ENCODE measurements around the gene ATP6V0B. TPM values are rescaled to one million over a fixed set of nuclear protein-coding genes. Genes with fewer than 3 reads are reported as not detected.

ATP6V0B gene
- total RNA-seq, 1 experiment from 2014 or later: 241 TPM

GRCh38 chr1:43968348-43968948 is 6.3 kb upstream of the ATP6V0B start:
- H3K9me2 ChIP-seq (replicated peaks; ENCODE audit: low read length): no peaks in the 10 kb centered on the region
- peaks cover 9% of the 10 kb centered on the region for H3K4me1 ChIP-seq (ENCODE audit: insufficient read depth, low read length)
- H2AFZ ChIP-seq (ENCODE audit: low read length): no peak overlapping the region
- H3F3A ChIP-seq (ENCODE audit: low read length, unreplicated experiment): no peaks in the 10 kb centered on the region
- ATAC-seq (no peak), DNase-seq (peak; percentile 44)
- H4K20me1 ChIP-seq (ENCODE audit: low read length): no peaks in the 10 kb centered on the region
- H3K9me3 ChIP-seq (ENCODE audit: low read length): no peaks in the 10 kb centered on the region
- no peak overlapping the region for H3K4me2 ChIP-seq (ENCODE audit: low read length)
- intact Hi-C loops (cut with micrococcal nuclease): loop anchor here (2.0 kb wide), 1 partner anchor 22 kb away; the partner anchor contains the start of gene IPO13
- H3K27ac ChIP-seq (ENCODE audit: low read length): no peak overlapping the region
- POLR2A ChIA-PET (ENCODE audit: unreplicated experiment): no interaction called here
- H3K27me3 ChIP-seq (ENCODE audit: low read length): no peaks in the 10 kb centered on the region
- no TSS peak for BruUV-seq (replicated peaks)
- H3K4me3 ChIP-seq (ENCODE audit: low read length): no peak overlapping the region
- H3K79me2 ChIP-seq (ENCODE audit: low read length): peaks cover 20% of the 10 kb centered on the region
- CTCF ChIA-PET: interaction anchor here (1.0 kb wide), 1 partner anchor 205 kb away, joined by 3 read pairs; no protein-coding TSS in a partner anchor
- no peak overlapping the region for H3K9ac ChIP-seq (ENCODE audit: low read length)
- peaks cover 24% of the 10 kb centered on the region for H3K36me3 ChIP-seq (ENCODE audit: low read depth, low read length)
- TF ChIP-seq EZH2 (IDR thresholded peaks at IDR 0.05; ENCODE audit: low read length, unreplicated experiment) (no peak), EZH2phosphoT487 (IDR thresholded peaks at IDR 0.05; ENCODE audit: borderline replicate concordance, low read length) (no peak)
- TF ChIP-seq, protein P1, sequence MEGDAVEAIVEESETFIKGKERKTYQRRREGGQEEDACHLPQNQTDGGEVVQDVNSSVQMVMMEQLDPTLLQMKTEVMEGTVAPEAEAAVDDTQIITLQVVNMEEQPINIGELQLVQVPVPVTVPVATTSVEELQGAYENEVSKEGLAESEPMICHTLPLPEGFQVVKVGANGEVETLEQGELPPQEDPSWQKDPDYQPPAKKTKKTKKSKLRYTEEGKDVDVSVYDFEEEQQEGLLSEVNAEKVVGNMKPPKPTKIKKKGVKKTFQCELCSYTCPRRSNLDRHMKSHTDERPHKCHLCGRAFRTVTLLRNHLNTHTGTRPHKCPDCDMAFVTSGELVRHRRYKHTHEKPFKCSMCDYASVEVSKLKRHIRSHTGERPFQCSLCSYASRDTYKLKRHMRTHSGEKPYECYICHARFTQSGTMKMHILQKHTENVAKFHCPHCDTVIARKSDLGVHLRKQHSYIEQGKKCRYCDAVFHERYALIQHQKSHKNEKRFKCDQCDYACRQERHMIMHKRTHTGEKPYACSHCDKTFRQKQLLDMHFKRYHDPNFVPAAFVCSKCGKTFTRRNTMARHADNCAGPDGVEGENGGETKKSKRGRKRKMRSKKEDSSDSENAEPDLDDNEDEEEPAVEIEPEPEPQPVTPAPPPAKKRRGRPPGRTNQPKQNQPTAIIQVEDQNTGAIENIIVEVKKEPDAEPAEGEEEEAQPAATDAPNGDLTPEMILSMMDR (conservative IDR thresholded peaks at IDR 0.05; ENCODE audit: low read depth, low read length): no peak

DNA sequence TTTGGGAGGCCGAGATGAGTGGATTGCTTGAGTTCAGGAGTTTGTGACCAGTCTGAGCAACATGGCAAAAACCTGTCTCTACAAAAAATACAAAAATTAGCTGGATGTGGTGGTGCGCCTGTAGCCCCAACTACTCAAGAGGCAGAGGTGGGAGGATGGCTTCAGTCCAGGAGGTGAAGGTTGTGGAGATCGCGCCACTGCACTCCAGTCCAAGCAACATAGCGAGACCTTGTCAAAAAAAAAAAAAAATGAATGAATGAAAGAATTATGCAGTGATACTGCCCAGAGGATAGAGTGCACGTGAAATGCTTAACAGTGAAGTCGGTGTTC is 5.4 kb upstream of the ATP6V0B start:
- Histone ChIP-seq H3K4me1 (ENCODE audit: insufficient read depth, low read length) (peaks cover 18% of the 10 kb centered on the region), H2AFZ (ENCODE audit: low read length) (peak overlapping the region; percentile 61; the same call in 1 of the 2 replicates), H3K27me3 (ENCODE audit: low read length) (no peaks in the 10 kb centered on the region), H3F3A (ENCODE audit: low read length, unreplicated experiment) (no peaks in the 10 kb centered on the region), H3K4me2 (ENCODE audit: low read length) (peak overlapping the region; percentile 66), H4K20me1 (ENCODE audit: low read length) (no peaks in the 10 kb centered on the region), H3K9me2 (replicated peaks; ENCODE audit: low read length) (no peaks in the 10 kb centered on the region), H3K4me3 (ENCODE audit: low read length) (peak overlapping the region; percentile 35; the same call in 1 of the 2 replicates), H3K9ac (ENCODE audit: low read length) (no peak overlapping the region), H3K9me3 (ENCODE audit: low read length) (no peaks in the 10 kb centered on the region), H3K27ac (ENCODE audit: low read length) (no peak overlapping the region), H3K79me2 (ENCODE audit: low read length) (peaks cover 20% of the 10 kb centered on the region), H3K36me3 (ENCODE audit: low read depth, low read length) (peaks cover 25% of the 10 kb centered on the region)
- no TSS peak for BruUV-seq (replicated peaks)
- ChIA-PET POLR2A (ENCODE audit: unreplicated experiment) (no interaction called here), CTCF (interaction anchor here (1.0 to 1.5 kb wide), 2 partner anchors 34 to 206 kb away, joined by 3 read pairs; no protein-coding TSS in a partner anchor)
- DNase-seq (no peak), ATAC-seq (no peak)
- intact Hi-C loops (cut with micrococcal nuclease): loop anchor here (2.0 kb wide), 1 partner anchor 23 kb away; the partner anchor contains the start of gene IPO13
- TF ChIP-seq, protein P1 (conservative IDR thresholded peaks at IDR 0.05; ENCODE audit: low read depth, low read length): no peak
- TF ChIP-seq EZH2phosphoT487 (IDR thresholded peaks at IDR 0.05; ENCODE audit: borderline replicate concordance, low read length): no peak
- TF ChIP-seq EZH2 (IDR thresholded peaks at IDR 0.05; ENCODE audit: low read length, unreplicated experiment): no peak
